Erythroblast (primary cell): ENCODE data around the gene SETBP1.

Source experiments
- DNase-seq, 2 experiments: peaks; one replicate each; lab custom pipeline; 2025; lab: John Stamatoyannopoulos, UW
- GATA1 ChIP-seq: IDR thresholded peaks from 2 replicates; pipeline ENCODE4 v1.6.1; 2011; ENCODE audit warnings: low read depth, mild to moderate bottlenecking, control low read depth, low read length, moderate library complexity
- POLR2A ChIP-seq: IDR thresholded peaks from 2 replicates; pipeline ENCODE4 v1.6.1; 2011; ENCODE audit warnings: mild to moderate bottlenecking, low read length

The SETBP1 gene

GRCh38 chr18:44680273-44681075 is at the start of gene SETBP1:
TSS of gene SETBP1 (plus strand) at chr18:44680888. CDS start at chr18:44701347, 20,459 bp downstream.
- TF ChIP-seq POLR2A (no peak), GATA1 (no peak)
- peak; percentile 32 to 37 for DNase-seq

GRCh38 chr18:44632469-44633145 is 48.1 kb upstream of the SETBP1 start:
- no peak for TF ChIP-seq GATA1
- no peak for TF ChIP-seq POLR2A

GRCh38 chr18:44635546-44635945 is 45.1 kb upstream of the SETBP1 start:
- TF ChIP-seq GATA1 (no peak), POLR2A (no peak)
- DNase-seq = no peak

More at GRCh38 chr18:44632469-44633145, 48.1 kb upstream of the SETBP1 start:
- DNase-seq = no peak

GRCh38 chr18:44636241-44636640 is 44.4 kb upstream of the SETBP1 start:
- TF ChIP-seq GATA1 = no peak
- TF ChIP-seq POLR2A = no peak
- DNase-seq = no peak

DNA sequence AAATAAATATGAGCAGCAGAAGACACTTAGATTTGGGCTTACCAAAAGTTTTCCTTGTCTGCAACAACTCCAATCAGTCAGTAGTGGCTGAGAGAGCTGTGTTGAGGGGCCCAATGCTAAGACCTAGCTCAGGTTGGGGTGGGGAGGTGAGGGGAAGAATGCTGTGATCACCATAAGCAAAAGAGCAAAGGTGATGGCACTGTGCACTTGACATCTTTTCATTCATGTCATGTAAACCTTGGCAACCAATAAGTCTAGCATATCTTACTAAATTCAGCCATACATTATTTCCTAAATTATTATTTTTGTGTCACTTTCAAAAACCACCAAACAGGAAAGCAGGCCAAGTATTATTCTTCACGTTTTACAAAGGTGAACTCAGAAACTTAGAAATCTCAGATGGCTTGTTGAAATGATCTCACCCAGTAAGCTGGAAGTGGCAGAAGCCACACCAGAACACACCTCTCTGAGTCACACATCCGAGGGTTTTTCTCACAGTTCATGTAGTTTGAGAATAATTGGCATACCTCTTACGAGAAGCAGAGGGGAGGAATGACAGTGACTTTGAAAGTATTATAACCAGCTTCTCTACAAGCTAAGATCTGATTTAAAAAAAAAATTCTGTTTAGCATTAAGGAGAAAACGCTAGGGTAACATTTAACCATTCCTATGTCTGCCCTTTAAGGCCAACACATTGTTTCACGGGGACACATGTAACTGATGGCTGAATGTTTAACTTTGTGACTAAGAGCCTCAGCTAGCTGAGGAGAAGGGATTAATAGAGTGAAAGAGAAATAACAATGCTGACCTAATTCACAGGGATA is 43.3 kb upstream of the SETBP1 start:
- no peak for DNase-seq
- TF ChIP-seq GATA1 (no peak), POLR2A (no peak)

GRCh38 chr18:44638034-44638540 is 42.6 kb upstream of the SETBP1 start:
- DNase-seq = no peak
- TF ChIP-seq POLR2A (no peak), GATA1 (no peak)

- DNase-seq = no peak
- no peak for TF ChIP-seq GATA1
- no peak for TF ChIP-seq POLR2A
Measured at GRCh38 chr18:44638811-44639210, 41.9 kb upstream of the SETBP1 start.

DNA sequence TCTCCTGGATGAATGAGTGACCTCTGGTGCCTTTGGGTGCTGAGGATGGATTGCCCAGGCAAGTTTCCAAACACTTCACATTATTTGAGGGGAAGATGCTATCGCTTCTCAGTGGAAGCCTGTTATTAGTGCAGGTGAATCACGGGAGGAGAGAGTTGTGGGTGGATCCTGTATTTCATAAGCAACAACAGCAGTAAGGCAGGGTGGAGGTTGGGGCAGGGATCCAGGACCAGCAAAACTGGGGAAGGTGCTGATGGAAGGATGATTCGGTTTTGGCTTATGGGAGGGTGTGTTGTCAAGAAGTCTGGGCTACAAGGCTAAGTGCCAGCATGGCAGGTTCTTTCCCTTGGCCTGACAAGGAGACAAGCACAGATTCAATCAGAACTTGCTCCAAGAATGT is 37.7 kb upstream of the SETBP1 start:
- TF ChIP-seq POLR2A = no peak
- no peak for TF ChIP-seq GATA1
- DNase-seq = no peak

DNA sequence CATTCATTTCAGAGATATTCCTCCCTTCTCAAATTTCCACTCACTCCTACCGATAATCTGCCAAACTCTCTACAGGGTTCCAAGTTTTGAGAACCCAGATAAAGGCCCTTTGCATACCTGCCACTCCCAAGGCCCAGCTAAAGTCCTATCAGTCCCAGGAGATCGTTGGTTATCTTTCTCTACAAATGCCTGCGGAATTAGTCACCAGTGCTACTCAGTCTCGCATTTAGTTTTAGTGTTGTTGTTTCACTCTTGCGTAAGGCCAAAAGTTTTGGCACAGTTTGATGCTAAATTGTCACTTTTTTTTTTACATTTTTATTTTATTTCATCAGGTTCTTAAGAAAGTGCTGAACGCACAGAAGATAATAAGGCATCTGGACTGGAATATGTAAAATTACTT is 29.2 kb upstream of the SETBP1 start:
- TF ChIP-seq GATA1 (no peak), POLR2A (no peak)
- DNase-seq = no peak

DNA sequence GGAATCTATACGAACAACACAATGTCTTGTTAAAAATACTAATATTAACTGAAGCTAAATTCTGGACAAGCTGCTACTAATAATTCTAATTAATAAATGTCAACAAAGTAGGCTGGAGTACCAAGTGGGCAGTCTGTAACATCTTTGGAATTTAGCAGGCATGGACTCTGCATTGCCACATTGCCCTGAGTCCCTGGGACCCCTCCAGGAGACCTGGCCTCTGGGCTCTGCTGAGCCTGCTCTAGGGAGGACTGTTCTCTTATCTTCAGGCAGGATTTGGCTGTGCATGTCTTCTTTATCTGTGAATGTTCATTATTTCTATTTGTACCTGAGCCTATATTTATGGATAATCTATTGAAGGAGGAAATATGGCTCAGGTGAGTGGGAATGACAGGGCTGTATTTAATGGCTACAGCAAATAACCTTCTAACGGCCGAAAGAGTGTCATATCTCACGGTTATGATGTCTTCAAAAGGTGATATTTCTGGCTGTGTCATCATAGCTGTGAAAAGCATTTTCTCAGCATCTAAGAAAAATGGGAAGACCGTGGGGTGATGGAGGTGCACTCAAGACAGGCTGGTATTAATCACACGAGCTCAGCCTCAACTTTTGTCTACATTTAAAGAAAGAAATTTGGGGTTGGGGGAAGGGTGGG is 28.6 kb upstream of the SETBP1 start:
- no peak for DNase-seq
- TF ChIP-seq POLR2A (no peak), GATA1 (no peak)

- TF ChIP-seq POLR2A (no peak), GATA1 (no peak)
- DNase-seq = no peak
Measured at GRCh38 chr18:44652722-44653121, 28.0 kb upstream of the SETBP1 start.

DNA sequence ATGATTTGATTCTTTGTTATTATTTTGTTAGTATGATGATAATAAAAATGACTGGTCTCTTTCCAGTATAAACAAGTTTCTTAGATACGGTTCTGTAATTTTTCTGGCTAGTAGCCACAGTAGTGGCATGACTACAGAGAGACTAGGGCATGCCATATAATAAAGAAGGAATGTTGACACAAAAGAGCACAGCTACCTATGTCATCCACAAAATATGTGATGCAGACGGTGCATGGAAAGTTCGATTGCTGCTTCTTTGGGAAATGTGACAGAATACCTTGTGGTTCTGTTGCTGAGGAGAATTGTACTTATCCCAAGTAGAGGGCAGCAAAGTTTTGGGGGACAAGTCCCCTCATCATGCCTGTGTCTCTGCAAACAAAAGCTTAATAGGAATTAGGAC is 26.1 kb upstream of the SETBP1 start:
- DNase-seq = no peak
- no peak for TF ChIP-seq POLR2A
- no peak for TF ChIP-seq GATA1

DNA sequence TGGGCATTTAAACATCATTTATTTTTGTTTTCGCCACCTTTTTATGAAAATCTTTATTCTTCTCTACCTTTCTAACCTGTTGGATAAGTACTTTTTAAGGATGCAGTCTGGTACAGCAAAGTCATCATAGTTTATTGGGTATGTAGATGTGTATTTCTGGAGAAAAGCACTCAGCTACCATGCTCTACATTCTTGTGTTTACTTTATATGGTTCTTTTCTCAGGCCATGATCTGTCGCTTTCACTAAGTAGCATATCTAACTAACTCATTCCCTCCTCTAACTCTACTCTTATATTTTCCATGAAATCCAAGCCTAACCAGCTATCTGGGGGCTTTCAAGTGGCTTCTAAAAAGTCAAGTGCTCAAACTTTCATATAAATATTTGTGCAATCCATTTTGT is 25.3 kb upstream of the SETBP1 start:
- DNase-seq = no peak
- no peak for TF ChIP-seq GATA1
- no peak for TF ChIP-seq POLR2A
